Measurements from ENCODE around the gene LIPG. TPM values are rescaled to one million over a fixed set of nuclear protein-coding genes. Genes with fewer than 3 reads are reported as not detected.

LIPG gene
- total and polyA plus RNA-seq, 2 of the 13 experiments (the other 11 are each of a cell fraction or from before 2014, with no cell fraction given): 0.96 to 10.8 TPM

GRCh38 chr18:49525981-49526380 is 35.9 kb upstream of the LIPG start:
- CTCF ChIA-PET (ENCODE audit: low intra/inter-chr PET ratio, low total read pairs): no interaction called here
- no peak for TF ChIP-seq ZBTB42 (CRISPR knock-in tag; IDR thresholded peaks at IDR 0.05)
- TF ChIP-seq KLF6 (CRISPR knock-in tag; IDR thresholded peaks at IDR 0.05): no peak
- no peak for TF ChIP-seq RBAK (CRISPR knock-in tag; IDR thresholded peaks at IDR 0.05)
- TF ChIP-seq ZNF580 (CRISPR knock-in tag; IDR thresholded peaks at IDR 0.05; ENCODE audit: borderline replicate concordance, low read depth): no peak
- no peak for TF ChIP-seq THAP9 (CRISPR knock-in tag; IDR thresholded peaks at IDR 0.05; ENCODE audit: borderline replicate concordance)
- TF ChIP-seq ZNF691 (CRISPR knock-in tag; IDR thresholded peaks at IDR 0.05; ENCODE audit: borderline replicate concordance, low read depth): no peak
- TF ChIP-seq NFYC (CRISPR knock-in tag; IDR thresholded peaks at IDR 0.05): no peak
- no peak for TF ChIP-seq MNT (IDR thresholded peaks at IDR 0.05)
- no peak for TF ChIP-seq GATA4 (IDR thresholded peaks at IDR 0.05; ENCODE audit: borderline replicate concordance, low read depth)
- no peak for TF ChIP-seq USF2 (IDR thresholded peaks at IDR 0.05; ENCODE audit: low read depth, low read length)
- no peak for TF ChIP-seq USF2 (CRISPR knock-in tag; IDR thresholded peaks at IDR 0.05; ENCODE audit: borderline replicate concordance)
- no peak for TF ChIP-seq ZNF550 (CRISPR knock-in tag; IDR thresholded peaks at IDR 0.05; ENCODE audit: borderline replicate concordance)
- no peak for TF ChIP-seq ASH2L (IDR thresholded peaks at IDR 0.05; ENCODE audit: insufficient read length, low read depth, low read length)
- no peak for TF ChIP-seq ZNF557 (CRISPR knock-in tag; IDR thresholded peaks at IDR 0.05)
- no peak for TF ChIP-seq TGIF2 (CRISPR knock-in tag; IDR thresholded peaks at IDR 0.05)
- TF ChIP-seq ZNF703 (CRISPR knock-in tag; IDR thresholded peaks at IDR 0.05; ENCODE audit: borderline replicate concordance): no peak
- TF ChIP-seq ZSCAN22 (CRISPR knock-in tag; IDR thresholded peaks at IDR 0.05): no peak

More at GRCh38 chr18:49525981-49526380, 35.9 kb upstream of the LIPG start:
- Histone ChIP-seq H3K4me3 (replicated peaks in 1 of 3; ENCODE audit: insufficient read depth in 1 of 3, low read depth in 2 of 3, low read length in 3 of 3) (no peak overlapping the region), H3K9me3 (ENCODE audit: low read length) (no peaks in the 10 kb centered on the region), H3K4me1 (ENCODE audit: insufficient read depth, low read length) (no peaks in the 10 kb centered on the region), H3K27me3 (ENCODE audit: control insufficient read depth in 1 of 2, insufficient read depth in 2 of 2, low read length in 2 of 2) (no peaks in the 10 kb centered on the region; a peak in 1 of 5 replicates), H3K79me2 (ENCODE audit: insufficient read depth, low read length) (no peaks in the 10 kb centered on the region), H3K9ac (ENCODE audit: insufficient read depth, low read depth, low read length) (no peak overlapping the region), H3K27ac (ENCODE audit: extremely low read length, insufficient read depth, low read length) (no peak overlapping the region), H2AFZ (ENCODE audit: low read length) (no peak overlapping the region), H3K36me3 (replicated peaks in 1 of 2; ENCODE audit: control insufficient read depth in 1 of 2, insufficient read depth in 2 of 2, low read length in 2 of 2) (no peaks in the 10 kb centered on the region), H3K4me2 (ENCODE audit: low read depth, low read length) (no peak overlapping the region), H4K20me1 (ENCODE audit: insufficient read depth, low read length) (no peaks in the 10 kb centered on the region)
- POLR2A ChIA-PET: no interaction called here
- no peak for FAIRE-seq
- 50% methylated on average over 2 of the region's 2 CpGs for WGBS (ENCODE audit: low lambda C conversion rate)
- ATAC-seq: no peak
- no peak for DNase-seq (ENCODE audit: low spot score)
- intact Hi-C loops (cut with micrococcal nuclease; ENCODE audit: unreplicated experiment): no loop called here
- in situ Hi-C loops (cut with HindIII; ENCODE audit: extremely low pct_ligation_motif_present, low pct_unique_long_range_greater_than_20kb): no loop called here
- BruUV-seq (replicated peaks): no TSS peak
